Natural killer cell treated with Interleukin-12 subunit alpha and Interleukin-12 subunit beta and Interleukin-15 and Interleukin-18, amount 100 ng/mL, for 72 hours (primary cell): ENCODE measurements around the gene ZNF487. TPM values are rescaled to one million over a fixed set of nuclear protein-coding genes. Genes with fewer than 3 reads are reported as not detected.
"Not testable (repeated sequence)": the region's sequence is repeated elsewhere in the genome, so short reads cannot be mapped to it uniquely, and the experiment has no call there.

Experiments used
- ATAC-seq, 2 donors: fragments of 150-1000 bp; cut with Tn5 transposase in 1 of 2; sonication (Bioruptor Pico), chemical (Tn5 transposase) in 1 of 2; 2 replicates each; pipeline ENCODE4 v1.10.0; 2021
- DNase-seq: peaks from one replicate; pipeline ENCODE4 v3.0.0; 2022; ENCODE audit warnings: low spot score
- H3K27ac Mint-ChIP-seq, 2 donors: 1 replicate in 1 of 2; 2 replicates in 1 of 2; pipeline ENCODE4 v1.8.0; 2022; ENCODE audit warnings: mixed read lengths in 2 of 2, mild to moderate bottlenecking in 1 of 2, moderate library complexity in 1 of 2
- H3K27me3 Mint-ChIP-seq, 2 donors: 1 replicate in 1 of 2; 2 replicates in 1 of 2; pipeline ENCODE4 v1.8.0; 2022; ENCODE audit warnings: mixed read lengths in 2 of 2
- H3K36me3 Mint-ChIP-seq: one replicate; pipeline ENCODE4 v1.8.0; 2022; ENCODE audit warnings: mixed read lengths
- H3K4me1 Mint-ChIP-seq, 2 donors: 1 replicate in 1 of 2; 2 replicates in 1 of 2; pipeline ENCODE4 v1.8.0; 2022; ENCODE audit warnings: low read depth in 2 of 2, mixed read lengths in 2 of 2, mild to moderate bottlenecking in 1 of 2
- H3K4me3 Mint-ChIP-seq: one replicate; pipeline ENCODE4 v1.8.0; 2022; ENCODE audit warnings: mixed read lengths
- H3K9me3 Mint-ChIP-seq: 2 replicates; pipeline ENCODE4 v1.8.0; 2022; ENCODE audit warnings: mixed read lengths
- total RNA-seq, 2 donors: library from RNA; stranded (reverse); gene quantifications; one replicate each; pipeline ENCODE4 v1.2.3, GENCODE V29; 2022

Gene ZNF487
- total RNA-seq, 2 donors from 2014 or later: 3.5 to 5.7 TPM

DNA sequence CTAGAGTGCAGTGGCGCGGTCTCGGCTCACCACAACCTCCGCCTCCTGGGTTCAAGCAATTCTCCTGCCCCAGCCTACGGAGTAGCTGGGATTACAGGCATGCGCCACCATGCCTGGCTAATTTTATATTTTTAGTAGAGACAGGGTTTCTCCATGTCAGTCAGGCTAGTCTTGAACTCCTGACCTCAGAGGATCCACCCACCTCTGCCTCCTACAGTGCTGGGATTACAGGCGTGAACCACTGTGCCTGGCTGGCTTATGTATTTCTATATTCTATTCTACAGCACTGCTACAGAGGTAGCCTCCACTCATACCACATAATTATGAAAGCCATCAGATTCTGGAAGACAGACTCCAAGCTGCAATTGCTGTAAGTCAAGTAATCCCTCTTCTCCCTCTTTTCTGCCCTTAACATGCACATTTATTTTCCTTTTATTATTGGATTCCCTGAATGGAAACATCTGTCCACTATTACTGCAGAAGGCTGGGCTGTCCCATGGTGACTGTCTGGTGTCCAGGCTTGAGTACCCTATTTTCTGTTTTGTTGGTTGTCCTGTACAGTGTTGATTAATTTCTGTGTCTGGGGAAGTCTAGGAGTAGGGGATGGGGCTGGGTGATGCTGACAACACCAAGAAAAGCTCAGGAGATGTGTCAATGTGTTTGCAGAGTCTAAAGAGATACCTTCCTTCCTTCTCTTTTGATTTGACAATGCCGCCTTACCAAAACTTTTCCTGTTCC lies 5.8 kb upstream of the ZNF487 start:
- H3K36me3 Mint-ChIP-seq: no peaks in the 10 kb centered on the region
- no peak overlapping the region for H3K4me3 Mint-ChIP-seq
- no peak overlapping the region for H3K27ac Mint-ChIP-seq
- peaks cover 0 to 4% of the 10 kb centered on the region in 2 donors for H3K4me1 Mint-ChIP-seq
- DNase-seq (no peak), ATAC-seq (no peak)
- H3K9me3 Mint-ChIP-seq: no peaks in the 10 kb centered on the region
- H3K27me3 Mint-ChIP-seq: no peaks in the 10 kb centered on the region

GRCh38 chr10:43437141-43437870 lies 395 bp downstream of the ZNF487 start:
- H3K9me3 Mint-ChIP-seq: no peaks in the 10 kb centered on the region
- ATAC-seq (no peak), DNase-seq (no peak)
- H3K4me1 Mint-ChIP-seq: peaks cover 7 to 14% of the 10 kb centered on the region in 2 donors
- H3K27me3 Mint-ChIP-seq: no peaks in the 10 kb centered on the region
- H3K4me3 Mint-ChIP-seq: peak overlapping the region; percentile 92
- peak overlapping the region; percentile 81 to 96 for H3K27ac Mint-ChIP-seq
- no peaks in the 10 kb centered on the region for H3K36me3 Mint-ChIP-seq

- no peaks in the 10 kb centered on the region for H3K9me3 Mint-ChIP-seq
- H3K27me3 Mint-ChIP-seq: no peaks in the 10 kb centered on the region
- H3K4me1 Mint-ChIP-seq: peaks cover 20 to 24% of the 10 kb centered on the region in 2 donors
- no peak overlapping the region for H3K27ac Mint-ChIP-seq
- no peaks in the 10 kb centered on the region for H3K36me3 Mint-ChIP-seq
- no peak overlapping the region for H3K4me3 Mint-ChIP-seq
- no peak for DNase-seq
- ATAC-seq: no peak
Observed at GRCh38 chr10:43440463-43441134, 3.7 kb downstream of the ZNF487 start.

- Mint-ChIP-seq H3K27ac (peak overlapping the region; percentile 1 to 78), H3K4me3 (peak overlapping the region; percentile 25), H3K27me3 (no peaks in the 10 kb centered on the region), H3K4me1 (peaks cover 9 to 12% of the 10 kb centered on the region in 2 donors), H3K9me3 (no peaks in the 10 kb centered on the region), H3K36me3 (no peaks in the 10 kb centered on the region)
- ATAC-seq (no peak), DNase-seq (no peak)
Observed at GRCh38 chr10:43444323-43444722, 7.4 kb downstream of the ZNF487 start.

- ATAC-seq (no peak), DNase-seq (no peak)
- Mint-ChIP-seq H3K4me3 (no peak overlapping the region), H3K9me3 (no peaks in the 10 kb centered on the region), H3K36me3 (no peaks in the 10 kb centered on the region), H3K4me1 (peaks cover 9 to 12% of the 10 kb centered on the region in 2 donors), H3K27ac (peak overlapping the region; percentile 1 to 78), H3K27me3 (no peaks in the 10 kb centered on the region)
Observed at GRCh38 chr10:43444897-43445466, 8.1 kb downstream of the ZNF487 start.

DNA sequence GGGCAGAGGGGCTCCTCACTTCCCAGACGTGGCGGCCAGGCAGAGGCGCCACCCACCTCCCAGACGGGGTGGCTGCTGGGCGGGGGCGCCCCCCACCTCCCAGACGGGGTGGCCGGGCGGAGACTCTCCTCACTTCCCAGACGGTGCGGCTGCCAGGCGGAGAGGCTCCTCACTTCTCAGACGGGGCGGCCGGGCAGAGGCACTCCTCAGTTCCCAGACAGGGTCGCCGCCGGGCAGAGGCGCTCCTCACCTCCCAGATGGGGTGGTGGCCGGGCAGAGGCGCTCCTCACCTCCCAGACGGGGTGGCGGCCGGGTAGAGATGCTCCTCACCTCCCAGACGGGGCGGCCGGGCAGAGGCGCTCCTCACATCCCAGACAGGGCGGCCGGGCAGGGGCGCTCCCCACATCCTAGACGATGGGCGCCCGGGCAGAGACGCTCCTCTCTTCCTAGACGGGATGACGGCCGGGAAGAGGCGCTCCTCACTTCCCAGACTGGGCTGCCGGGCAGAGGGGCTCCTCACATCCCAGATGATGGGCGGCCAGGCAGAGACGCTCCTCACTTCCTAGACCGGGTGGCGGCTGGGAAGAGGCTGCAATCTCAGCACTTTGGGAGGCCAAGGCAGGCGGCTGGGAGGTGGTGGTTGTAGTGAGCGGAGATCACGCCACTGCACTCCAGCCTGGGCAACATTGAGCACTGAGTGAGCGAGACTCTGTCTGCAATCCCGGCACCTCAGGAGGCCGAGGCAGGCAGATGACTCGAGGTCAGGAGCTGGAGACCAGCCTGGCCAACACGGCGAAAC lies 9.5 kb downstream of the ZNF487 start:
- H3K9me3 Mint-ChIP-seq, H3K27me3 Mint-ChIP-seq, H3K4me3 Mint-ChIP-seq, ATAC-seq, DNase-seq, H3K36me3 Mint-ChIP-seq, H3K27ac Mint-ChIP-seq: not testable (repeated sequence)
- peaks cover 9 to 12% of the 10 kb centered on the region in 2 donors for H3K4me1 Mint-ChIP-seq

DNA sequence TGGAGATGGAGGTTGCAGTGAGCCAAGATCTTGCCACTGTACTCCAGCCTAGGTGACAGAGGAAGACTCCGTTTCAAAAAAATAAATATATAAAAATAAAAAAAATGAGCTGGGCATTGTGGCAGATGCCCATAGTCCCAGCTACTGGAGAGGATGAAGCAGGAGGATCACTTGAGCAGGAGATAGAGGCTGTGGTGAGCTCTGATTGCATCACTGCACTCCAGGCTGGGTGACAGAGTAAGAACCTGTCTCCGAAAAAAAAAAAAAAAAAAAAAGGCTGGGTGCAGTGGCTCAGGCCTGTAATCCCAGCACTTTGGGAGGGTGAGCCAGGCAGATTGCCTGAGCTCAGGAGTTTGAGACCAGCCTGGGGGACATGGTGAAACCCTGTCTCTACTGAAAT lies 11.8 kb downstream of the ZNF487 start:
- H3K4me3 Mint-ChIP-seq: no peak overlapping the region
- H3K27ac Mint-ChIP-seq: no peak overlapping the region
- ATAC-seq (no peak), DNase-seq (no peak)
- H3K36me3 Mint-ChIP-seq: no peaks in the 10 kb centered on the region
- peaks cover 29 to 34% of the 10 kb centered on the region in 2 donors for H3K4me1 Mint-ChIP-seq
- H3K9me3 Mint-ChIP-seq: no peaks in the 10 kb centered on the region
- no peaks in the 10 kb centered on the region for H3K27me3 Mint-ChIP-seq

- Mint-ChIP-seq H3K4me3 (peak overlapping the region; percentile 61), H3K27ac (peak overlapping the region; percentile 92 to 100), H3K9me3 (no peaks in the 10 kb centered on the region), H3K27me3 (no peaks in the 10 kb centered on the region), H3K4me1 (peaks cover 28 to 42% of the 10 kb centered on the region in 2 donors), H3K36me3 (peaks cover 4% of the 10 kb centered on the region)
- ATAC-seq: no peak
- DNase-seq: no peak
Observed at GRCh38 chr10:43452356-43452914, 15.5 kb downstream of the ZNF487 start.

- DNase-seq (no peak), ATAC-seq (peak in 1 of 2 donors; percentile 13)
- Mint-ChIP-seq H3K4me1 (peaks cover 28 to 42% of the 10 kb centered on the region in 2 donors), H3K27me3 (no peaks in the 10 kb centered on the region), H3K36me3 (peaks cover 4% of the 10 kb centered on the region), H3K27ac (peak overlapping the region; percentile 92 to 100), H3K4me3 (peak overlapping the region; percentile 61), H3K9me3 (no peaks in the 10 kb centered on the region)
Observed at GRCh38 chr10:43453266-43453831, 16.4 kb downstream of the ZNF487 start.

GRCh38 chr10:43454025-43454424 lies 17.1 kb downstream of the ZNF487 start:
- not testable (repeated sequence) for H3K9me3 Mint-ChIP-seq, H3K27me3 Mint-ChIP-seq, DNase-seq, ATAC-seq, H3K36me3 Mint-ChIP-seq
- H3K27ac Mint-ChIP-seq: peak overlapping the region; percentile 100
- peaks cover 28 to 42% of the 10 kb centered on the region in 2 donors for H3K4me1 Mint-ChIP-seq
- H3K4me3 Mint-ChIP-seq: peak overlapping the region; percentile 100

GRCh38 chr10:43456561-43456960 lies 19.6 kb downstream of the ZNF487 start:
- H3K4me3 Mint-ChIP-seq: peak overlapping the region; percentile 100
- peaks cover 28 to 42% of the 10 kb centered on the region in 2 donors for H3K4me1 Mint-ChIP-seq
- not testable (repeated sequence) for H3K9me3 Mint-ChIP-seq, ATAC-seq, DNase-seq, H3K27me3 Mint-ChIP-seq, H3K36me3 Mint-ChIP-seq
- peak overlapping the region; percentile 100 for H3K27ac Mint-ChIP-seq

- peak overlapping the region; percentile 27 to 64 for H3K27ac Mint-ChIP-seq
- ATAC-seq (no peak), DNase-seq (no peak)
- no peak overlapping the region for H3K4me3 Mint-ChIP-seq
- no peaks in the 10 kb centered on the region for H3K27me3 Mint-ChIP-seq
- H3K9me3 Mint-ChIP-seq: no peaks in the 10 kb centered on the region
- H3K36me3 Mint-ChIP-seq: peaks cover 4% of the 10 kb centered on the region
- H3K4me1 Mint-ChIP-seq: peaks cover 17 to 32% of the 10 kb centered on the region in 2 donors
Observed at GRCh38 chr10:43458227-43458626, 21.3 kb downstream of the ZNF487 start.
